ENCODE measurements around the gene SUMO4.
A peak's percentile ranks its signal among the peaks of the same experiment; 100 is the strongest.
"Not testable (repeated sequence)": the region's sequence is repeated elsewhere in the genome, so short reads cannot be mapped to it uniquely, and the experiment has no call there.

SUMO4 gene

GRCh38 chr6:149431905-149432775, 32.1 kb downstream of the SUMO4 start:
- peak; percentile 81 for DNase-seq (ENCODE audit: low read depth)

DNA sequence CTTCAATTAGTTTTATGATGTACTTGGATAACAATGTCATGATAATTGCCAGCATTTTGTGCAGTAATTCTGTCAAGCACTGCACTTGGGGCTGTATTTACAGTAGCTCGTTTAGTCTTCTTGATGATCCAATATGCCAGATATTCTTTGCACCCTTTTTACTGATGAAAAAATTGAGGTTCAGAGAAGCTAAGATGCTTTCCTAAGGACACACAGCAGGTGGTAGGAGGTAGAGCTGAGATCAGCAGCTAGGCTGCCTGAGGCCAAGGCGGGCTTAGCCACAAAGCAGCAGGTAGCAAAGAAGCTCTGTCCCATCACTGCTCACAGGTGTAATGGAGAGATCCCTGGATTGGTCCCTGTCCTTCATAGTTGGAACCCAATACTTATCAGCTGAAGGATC, 33.3 kb downstream of the SUMO4 start:
- no peak for DNase-seq (ENCODE audit: low read depth)

DNA sequence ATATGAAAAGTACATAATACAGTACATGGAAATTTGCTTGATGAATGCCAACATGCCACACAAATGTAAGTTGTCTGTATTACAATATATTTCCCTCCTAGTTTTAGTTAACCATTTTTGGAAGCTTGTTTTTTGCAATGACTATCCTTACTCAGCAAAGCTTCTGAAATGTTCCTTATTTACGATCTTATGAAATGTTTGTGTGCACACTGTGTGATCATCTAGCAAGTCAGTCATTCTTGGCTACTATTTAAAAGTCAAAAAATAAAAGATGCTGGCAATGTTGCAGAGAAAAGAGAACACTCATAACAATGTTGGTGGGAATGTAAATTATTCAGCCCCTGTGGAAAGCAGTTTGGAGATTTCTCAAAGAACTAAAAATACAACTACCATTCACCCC, 33.8 kb downstream of the SUMO4 start:
- no peak for DNase-seq (ENCODE audit: low read depth)

- no peak for DNase-seq (ENCODE audit: low read depth)
Measured at GRCh38 chr6:149435919-149436586, 36.0 kb downstream of the SUMO4 start.

- no peak for DNase-seq (ENCODE audit: low read depth)
Measured at GRCh38 chr6:149436647-149437046, 36.6 kb downstream of the SUMO4 start.

DNA sequence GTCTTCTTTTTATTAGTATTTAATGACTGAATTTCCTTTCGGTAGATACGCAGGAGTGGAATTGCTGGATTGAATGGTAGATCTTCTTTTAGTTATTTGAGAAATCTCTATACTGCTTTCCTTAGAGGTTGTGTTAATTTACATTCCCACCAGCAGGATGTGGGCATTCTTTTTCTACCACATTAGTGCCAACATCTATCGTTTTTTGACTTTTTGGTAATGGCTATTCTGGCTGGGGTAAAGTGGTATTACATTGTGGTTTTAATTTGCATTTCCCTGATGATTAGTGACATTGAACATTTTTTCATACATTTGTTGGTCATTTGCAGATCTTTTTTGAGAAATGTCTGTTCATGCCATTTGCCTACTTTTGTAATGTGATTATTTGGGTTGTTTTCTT, 37.1 kb downstream of the SUMO4 start:
- no peak for DNase-seq (ENCODE audit: low read depth)

DNA sequence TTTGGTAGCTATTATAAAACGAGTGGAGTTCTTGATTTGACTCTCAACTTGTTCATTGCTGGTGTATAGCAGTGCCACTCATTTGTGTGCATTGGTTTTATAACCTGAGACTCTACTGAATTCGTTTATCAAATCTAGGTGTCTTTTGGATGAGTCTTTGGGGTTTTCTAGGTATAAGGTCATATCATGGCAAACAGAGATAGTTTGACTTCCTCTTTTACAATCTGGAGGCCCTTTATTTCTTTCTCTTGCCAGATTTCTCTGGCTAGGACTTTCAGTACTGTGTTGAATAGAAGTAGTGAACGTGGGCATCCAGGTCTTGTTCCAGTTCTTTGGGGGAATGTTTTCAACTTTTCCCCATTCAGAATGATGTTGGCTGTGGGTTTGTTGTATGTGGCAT, 38.8 kb downstream of the SUMO4 start:
- DNase-seq (ENCODE audit: low read depth), result no peak

DNA sequence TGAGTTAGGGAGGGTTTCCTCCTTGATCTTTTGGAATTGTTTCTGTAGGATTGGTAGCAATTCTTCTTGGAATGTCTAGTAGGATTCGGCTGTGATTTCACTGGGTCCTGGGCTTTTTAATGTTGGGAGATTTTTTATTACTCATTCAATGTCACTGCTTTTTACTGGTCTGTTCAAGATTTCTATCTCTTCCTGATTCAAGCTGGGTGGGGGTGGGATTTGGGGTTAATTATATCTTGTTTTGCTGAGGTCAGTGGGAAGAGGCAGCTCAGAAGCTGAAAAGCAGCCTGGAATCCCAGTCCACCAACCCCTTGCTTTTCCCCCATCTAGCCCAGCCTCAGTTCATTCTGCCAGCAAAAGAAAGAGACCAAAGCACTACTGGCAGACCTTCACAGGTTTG, 39.6 kb downstream of the SUMO4 start:
- DNase-seq (ENCODE audit: low read depth), result no peak

DNA sequence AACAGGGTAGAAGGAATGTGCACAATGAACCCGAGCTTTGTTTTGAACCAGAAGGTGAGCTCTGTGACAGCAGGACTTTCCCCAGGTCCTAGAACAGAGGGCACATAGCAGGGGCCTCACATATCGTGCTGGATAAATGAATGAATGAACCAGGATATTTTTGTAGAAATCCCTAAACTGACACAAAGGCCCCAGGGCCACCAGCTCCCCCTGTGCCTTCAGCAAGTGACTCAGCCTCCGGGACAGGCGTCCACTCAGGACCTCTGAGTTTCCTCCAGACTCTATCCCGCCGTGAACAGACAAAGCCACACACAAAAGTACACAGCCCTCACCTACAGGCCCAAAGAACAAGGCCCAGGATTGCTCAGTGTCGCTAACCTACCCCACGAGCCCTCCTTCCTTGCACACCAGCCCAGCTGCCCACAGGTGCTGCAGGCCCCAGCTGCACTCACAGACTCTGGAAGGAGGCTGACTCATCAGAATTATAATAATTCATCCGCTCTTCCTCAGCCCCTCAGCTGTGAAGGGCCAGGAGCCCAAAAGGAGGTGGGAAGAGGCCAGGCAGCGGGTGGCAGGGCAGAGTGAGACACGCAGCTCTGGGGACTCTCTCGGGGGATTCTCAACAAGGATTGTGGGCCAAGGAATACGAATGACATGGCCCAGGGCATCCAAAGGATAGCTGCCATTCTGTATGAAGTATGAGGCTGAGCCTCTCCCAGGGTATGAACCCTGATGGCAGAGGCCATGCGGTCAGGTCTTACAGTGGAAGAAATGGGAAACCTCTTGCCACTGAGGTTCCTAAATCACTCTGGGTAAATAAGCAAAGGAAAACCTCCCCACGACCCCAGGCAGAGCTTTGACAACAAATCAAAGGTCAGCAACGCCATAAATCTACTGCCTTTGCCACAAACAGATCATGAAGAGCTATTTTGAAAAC, 40.9 kb downstream of the SUMO4 start:
- no peak for DNase-seq (ENCODE audit: low read depth)

GRCh38 chr6:149441740-149442139, 41.7 kb downstream of the SUMO4 start:
- DNase-seq (ENCODE audit: low read depth), result no peak

DNA sequence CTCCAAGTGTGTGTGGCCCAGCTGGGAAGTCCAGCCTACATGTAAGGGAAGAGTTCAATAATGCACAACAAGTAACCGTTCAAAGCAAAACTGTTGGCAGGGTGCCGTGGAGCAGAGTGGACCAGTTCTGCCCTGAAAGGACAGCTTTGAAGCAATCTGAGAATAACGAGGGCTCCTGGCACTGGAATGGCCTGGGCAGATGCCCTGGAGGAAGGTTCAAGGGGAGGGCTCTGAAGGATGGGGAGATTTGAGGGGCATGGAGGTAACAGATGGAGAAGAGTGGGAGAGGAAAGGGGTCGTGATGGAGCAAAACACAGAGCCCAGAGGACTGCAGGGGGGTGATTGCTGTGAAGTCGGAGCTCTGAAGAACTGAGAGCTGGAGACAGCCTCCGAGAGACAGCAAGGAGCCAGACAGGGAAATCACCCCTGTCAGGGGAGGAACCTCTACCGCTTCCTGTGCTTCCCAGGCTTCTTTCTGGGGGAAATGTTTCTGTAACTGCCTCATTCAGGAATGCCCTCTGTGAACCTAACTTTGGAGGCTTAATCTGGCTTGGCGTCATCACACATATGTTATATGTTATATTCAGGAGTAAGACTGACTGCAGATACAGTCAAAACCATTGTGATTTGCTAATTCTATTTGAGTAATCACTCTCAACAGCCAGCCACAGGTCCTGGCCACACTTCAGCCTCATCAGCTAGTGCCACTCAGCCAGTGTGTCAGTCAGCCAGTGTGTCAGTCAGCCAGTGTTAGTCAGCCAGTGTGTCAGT, 43.5 kb downstream of the SUMO4 start:
- no peak for DNase-seq (ENCODE audit: low read depth)

DNA sequence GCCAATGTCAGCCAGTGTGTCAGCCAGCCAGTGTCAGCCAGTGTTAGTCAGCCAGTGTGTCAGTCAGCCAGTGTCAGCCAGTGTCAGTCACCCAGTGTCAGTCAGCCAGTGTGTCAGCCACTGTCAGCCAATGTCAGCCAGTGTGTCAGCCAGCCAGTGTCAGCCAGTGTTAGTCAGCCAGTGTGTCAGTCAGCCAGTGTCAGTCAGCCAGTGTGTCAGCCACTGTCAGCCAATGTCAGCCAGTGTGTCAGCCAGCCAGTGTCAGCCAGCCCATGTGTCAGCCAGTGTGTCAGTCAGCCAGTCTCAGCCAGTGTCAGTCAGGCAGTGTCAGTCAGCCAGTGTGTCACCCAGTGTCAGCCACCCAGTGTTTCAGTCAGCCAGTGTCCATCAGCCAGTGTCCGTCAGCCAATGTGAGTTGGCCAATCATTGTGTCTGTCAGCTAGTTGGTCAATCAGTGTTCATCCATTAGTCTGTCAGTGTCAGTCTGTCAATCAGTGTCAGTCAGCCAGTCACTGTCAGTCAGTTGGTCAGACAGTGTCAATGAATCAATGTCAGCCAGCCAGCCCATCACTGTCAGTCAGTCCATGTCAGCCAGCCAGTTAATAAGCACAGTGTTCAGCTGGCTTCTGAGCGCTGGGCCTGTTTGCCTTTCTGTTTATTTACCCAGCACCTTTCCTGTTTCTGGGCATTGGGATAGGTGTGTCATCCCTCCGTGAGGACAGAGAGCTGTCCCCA, 44.5 kb downstream of the SUMO4 start:
- not testable (repeated sequence) for DNase-seq (ENCODE audit: low read depth)

- DNase-seq (ENCODE audit: low read depth), result no peak
Measured at GRCh38 chr6:149445095-149445466, 45.0 kb downstream of the SUMO4 start.

DNA sequence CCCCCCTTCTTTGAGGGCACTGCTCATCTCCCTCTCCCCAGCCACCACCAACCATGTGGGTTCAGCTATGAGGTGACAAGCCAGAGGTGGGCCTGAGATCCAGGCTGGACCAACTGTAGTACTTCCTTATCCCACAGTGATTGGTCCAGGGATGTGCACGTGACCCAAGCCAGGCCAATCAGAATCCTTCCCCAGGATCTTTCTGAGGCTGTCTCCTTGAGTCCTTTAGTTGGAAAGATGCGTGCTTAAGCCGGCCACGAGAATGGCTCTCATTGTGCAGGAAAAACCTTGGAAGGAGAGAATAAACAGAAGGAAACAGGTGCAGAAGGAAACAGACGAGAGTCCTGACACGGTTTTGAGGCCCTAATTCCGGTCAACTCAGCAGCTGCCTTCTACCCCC, 45.5 kb downstream of the SUMO4 start:
- no peak for DNase-seq (ENCODE audit: low read depth)

DNA sequence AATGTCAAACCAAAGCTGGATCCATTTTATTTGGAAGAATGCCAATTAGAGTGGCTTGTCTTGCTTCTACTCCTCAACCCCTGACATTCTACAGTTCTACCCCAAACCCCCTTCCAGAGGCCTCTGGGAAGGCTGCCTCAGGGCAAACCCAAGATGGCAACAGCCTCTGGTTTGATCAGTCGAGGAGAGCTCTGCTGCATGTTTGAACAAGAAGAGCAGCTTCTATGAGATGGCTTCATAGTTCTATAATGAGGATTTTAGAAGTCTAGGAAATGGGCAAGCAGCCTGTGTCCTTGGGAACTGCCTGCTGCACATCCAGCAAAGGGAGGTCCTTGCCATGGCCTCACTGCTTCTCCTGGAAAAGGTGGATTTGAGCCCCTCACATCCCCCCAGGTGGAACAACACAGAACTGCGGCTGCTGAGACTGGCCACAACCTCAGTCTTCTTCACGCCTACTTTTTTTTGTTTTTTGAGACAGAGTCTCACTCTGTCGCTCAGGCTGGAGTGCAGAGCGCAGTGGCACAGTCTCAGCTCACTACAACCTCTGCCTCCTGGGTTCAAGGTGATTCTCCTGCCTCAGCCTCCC, 46.8 kb downstream of the SUMO4 start:
- DNase-seq (ENCODE audit: low read depth), result no peak

GRCh38 chr6:149448821-149449453, 48.9 kb downstream of the SUMO4 start:
- no peak for DNase-seq (ENCODE audit: low read depth)

- DNase-seq (ENCODE audit: low read depth), result no peak
Measured at GRCh38 chr6:149449831-149450678, 50.0 kb downstream of the SUMO4 start.
